PC-3 (cell line): Measurements from ENCODE around the gene IBA57. TPM values are rescaled to one million over a fixed set of nuclear protein-coding genes. Genes with fewer than 3 reads are reported as not detected.

Source experiments
- ATAC-seq: fragments of 200-7000 bp; cut with Tn5 transposase; 2 replicates; pipeline ENCODE4 v1.9.1; 2020; ENCODE audit warnings: mild to moderate bottlenecking, moderate library complexity
- Bru-seq: library from RNA; stranded (reverse); fragments of 400-500 nt; gene quantifications from one replicate; lab custom pipeline; 2021; lab: Mats Ljungman, UMichigan
- BruChase-seq, 2 experiments: library from RNA; stranded (reverse); fragments of 400-500 nt; gene quantifications; one replicate each; lab custom pipeline; 2021; lab: Mats Ljungman, UMichigan
- BruUV-seq: library from RNA; stranded (reverse); fragments of 400-500 nt; replicated peaks from 2 replicates; lab custom pipeline; 2021; lab: Mats Ljungman, UMichigan
- CTCF ChIA-PET: fragments of 300-600 bp; sonication (Branson Sonifier 250); formaldehyde crosslinking; loops from one replicate; lab custom pipeline; 2022; ENCODE audit warnings: antibody characterized with exemption; lab: Charles Lee
- POLR2A ChIA-PET: fragments of 300-600 bp; sonication (Branson Sonifier 250); formaldehyde crosslinking; loops from one replicate; lab custom pipeline; 2022; ENCODE audit warnings: antibody characterized with exemption; ENCODE audit not compliant: unreplicated experiment; lab: Charles Lee
- DNase-seq: peaks from one replicate; pipeline ENCODE4 v3.0.0-alpha.2; 2015
- H2AFZ ChIP-seq: fragments of 300-600 bp; sonication (generic); 2 replicates; pipeline ENCODE4 v1.6.0; 2016; ENCODE audit warnings: antibody characterized with exemption, low read length
- H3F3A ChIP-seq: fragments of 300-600 bp; sonication (generic); one replicate; pipeline ENCODE4 v1.6.0; 2017; ENCODE audit warnings: antibody characterized with exemption, low read length, control low read depth, mild to moderate bottlenecking; ENCODE audit not compliant: unreplicated experiment
- H3K27ac ChIP-seq: fragments of 300-600 bp; sonication (generic); 2 replicates; pipeline ENCODE4 v1.5.1; 2016; ENCODE audit warnings: mild to moderate bottlenecking, low read length
- H3K27me3 ChIP-seq: fragments of 300-600 bp; sonication (generic); 2 replicates; pipeline ENCODE4 v1.6.1; 2016; ENCODE audit warnings: low read length, mixed read lengths
- H3K36me3 ChIP-seq: fragments of 300-600 bp; sonication (generic); 2 replicates; pipeline ENCODE4 v1.6.1; 2016; ENCODE audit warnings: low read depth, mixed run types, low read length, mixed read lengths
- H3K4me1 ChIP-seq: fragments of 300-600 bp; sonication (generic); 2 replicates; pipeline ENCODE4 v1.5.1; 2016; ENCODE audit warnings: low read length; ENCODE audit not compliant: insufficient read depth
- H3K4me2 ChIP-seq: fragments of 300-600 bp; sonication (generic); 2 replicates; pipeline ENCODE4 v1.6.0; 2016; ENCODE audit warnings: low read length
- H3K4me3 ChIP-seq: fragments of 300-600 bp; sonication (generic); 2 replicates; pipeline ENCODE4 v1.5.1; 2016; ENCODE audit warnings: mild to moderate bottlenecking, low read length, mixed read lengths
- H3K79me2 ChIP-seq: fragments of 300-600 bp; sonication (generic); 2 replicates; pipeline ENCODE4 v1.6.1; 2017; ENCODE audit warnings: low read length, mixed read lengths
- H3K9ac ChIP-seq: fragments of 300-600 bp; sonication (generic); 2 replicates; pipeline ENCODE4 v1.6.0; 2016; ENCODE audit warnings: mild to moderate bottlenecking, low read length
- H3K9me2 ChIP-seq: fragments of 300-600 bp; sonication (generic); replicated peaks from 2 replicates; pipeline ENCODE4 v1.6.1; 2016; ENCODE audit warnings: mixed run types, low read length, mixed read lengths
- H3K9me3 ChIP-seq: fragments of 300-600 bp; sonication (generic); 2 replicates; pipeline ENCODE4 v1.6.1; 2016; ENCODE audit warnings: low read length, mixed read lengths
- H4K20me1 ChIP-seq: fragments of 300-600 bp; sonication (generic); 2 replicates; pipeline ENCODE4 v1.6.1; 2016; ENCODE audit warnings: low read length, mixed read lengths
- CTCF ChIP-seq: fragments of 300-600 bp; sonication (generic); conservative IDR thresholded peaks from 2 replicates; pipeline ENCODE4 v1.5.1; 2017; ENCODE audit warnings: antibody characterized with exemption, low read depth, mild to moderate bottlenecking, low read length
- EZH2 ChIP-seq: fragments of 300-600 bp; sonication (generic); IDR thresholded peaks from one replicate; pipeline ENCODE4 v1.6.1; 2017; ENCODE audit warnings: antibody characterized with exemption, mild to moderate bottlenecking, low read length; ENCODE audit not compliant: unreplicated experiment
- EZH2phosphoT487 ChIP-seq: fragments of 300-600 bp; sonication (generic); IDR thresholded peaks from 2 replicates; pipeline ENCODE4 v1.6.1; 2018; ENCODE audit warnings: mild to moderate bottlenecking, antibody characterized with exemption, low read length, borderline replicate concordance
- intact Hi-C: fragments of 100-400 bp; cut with micrococcal nuclease; formaldehyde crosslinking; loops from 2 replicates; pipeline ENCODE4 v1.9.0; 2023
- long read RNA-seq: library from polyadenylated mRNA; unstranded; transcript quantifications from one replicate; pipeline ENCODE4 v2.0.0, GENCODE V29; 2021; ENCODE audit not compliant: unreplicated experiment
- total RNA-seq: library from RNA; depleted of rRNA; stranded (reverse); fragments of >200 nt; gene quantifications from 2 replicates; pipeline ENCODE4 v1.2.3, GENCODE V29; 2014; rRNA removed

The IBA57 gene
- total RNA-seq (13.3 and 18.3 TPM in 2 replicates), Bru-seq, nascent RNA (percentile 70 among the genes with signal in this experiment), BruChase-seq, experiment 1, labeled RNA remaining after a 6-hour chase (percentile 78 among the genes with signal in this experiment), BruChase-seq, experiment 2, labeled RNA remaining after a 2-hour chase (percentile 74 among the genes with signal in this experiment)
- long read RNA-seq, full-length matches to known transcripts = 8 of 15 reads
- long read RNA-seq, partial matches to known transcripts = 3 of 15 reads
- long read RNA-seq, other reads (novel, unspliced or antisense) = 4 of 15 reads

- H3K36me3 ChIP-seq = no peaks in the 10 kb centered on the region
- H3K27ac ChIP-seq = peak within 1 kb of the TSS; percentile 93
- ATAC-seq (peak; percentile 86), DNase-seq (peak; percentile 100)
- peak within 1 kb of the TSS; percentile 100 for H3K4me2 ChIP-seq
- ChIA-PET POLR2A (interaction anchor here (0.5 to 1.6 kb wide), 6 partner anchors 9 to 108 kb away, joined by 3 to 35 read pairs (median 8); no protein-coding TSS in a partner anchor), CTCF (interaction anchor here (0.5 to 2.5 kb wide), 13 partner anchors 11 to 1758 kb away, joined by 3 to 19 read pairs (median 5); partner anchors contain the start of gene PARP1)
- no peaks in the 10 kb centered on the region for H3K9me2 ChIP-seq
- H3K27me3 ChIP-seq = no peaks in the 10 kb centered on the region
- no TSS peak for BruUV-seq
- peak within 1 kb of the TSS; percentile 77 for H3K4me3 ChIP-seq
- H2AFZ ChIP-seq = peak within 1 kb of the TSS; percentile 96
- peaks cover 18% of the 10 kb centered on the region for H3K4me1 ChIP-seq
- intact Hi-C loops = loop anchor here (1.0 to 10.0 kb wide), 9 partner anchors 25 to 1978 kb away; partner anchors contain the start of genes ACBD3, ARF1, GUK1 and MRPL55
- no peaks in the 10 kb centered on the region for H3K9me3 ChIP-seq
- peak within 1 kb of the TSS; percentile 96 for H3K9ac ChIP-seq
- TF ChIP-seq CTCF (peak; percentile 95), EZH2 (no peak)
- H3K79me2 ChIP-seq = peaks cover 24% of the 10 kb centered on the region
- no peaks in the 10 kb centered on the region for H4K20me1 ChIP-seq
- no peaks in the 10 kb centered on the region for H3F3A ChIP-seq
These were observed at the start of gene IBA57 for GRCh38 chr1:228165372-228166169. Gene IBA57, plus strand, starts transcription at chr1:228165804. Its CDS starts 13 bp downstream, at chr1:228165817.

- TF ChIP-seq EZH2phosphoT487 (no peak), EZH2 (no peak)
- BruUV-seq = no TSS peak
- no peak overlapping the region for H3K27ac ChIP-seq
- no peaks in the 10 kb centered on the region for H3K9me2 ChIP-seq
- ChIA-PET CTCF (no interaction called here), POLR2A (no interaction called here)
- H3K9me3 ChIP-seq = peaks cover 20% of the 10 kb centered on the region
- intact Hi-C loops = no loop called here
- H3F3A ChIP-seq = no peaks in the 10 kb centered on the region
- peaks cover 7% of the 10 kb centered on the region; the same call in 1 of the 2 replicates for H3K36me3 ChIP-seq
- no peak for ATAC-seq
- H3K4me1 ChIP-seq = no peaks in the 10 kb centered on the region
- H3K4me3 ChIP-seq = no peak overlapping the region
- H3K79me2 ChIP-seq = no peaks in the 10 kb centered on the region
- no peak overlapping the region for H2AFZ ChIP-seq
- no peak overlapping the region for H3K9ac ChIP-seq
- no peak for DNase-seq
- no peaks in the 10 kb centered on the region for H3K27me3 ChIP-seq
- no peak overlapping the region for H3K4me2 ChIP-seq
- no peaks in the 10 kb centered on the region for H4K20me1 ChIP-seq
These were observed 48.3 kb upstream of the IBA57 start for GRCh38 chr1:228117335-228117734.

- H3K27ac ChIP-seq = no peak overlapping the region
- H3K36me3 ChIP-seq = peaks cover 7% of the 10 kb centered on the region; the same call in 1 of the 2 replicates
- peaks cover 20% of the 10 kb centered on the region for H3K9me3 ChIP-seq
- H3K9ac ChIP-seq = no peak overlapping the region
- ATAC-seq (no peak), DNase-seq (peak; percentile 35)
- no peak overlapping the region for H3K4me2 ChIP-seq
- no peaks in the 10 kb centered on the region for H3F3A ChIP-seq
- intact Hi-C loops = no loop called here
- H3K27me3 ChIP-seq = no peaks in the 10 kb centered on the region
- H3K4me3 ChIP-seq = no peak overlapping the region
- ChIA-PET CTCF (no interaction called here), POLR2A (no interaction called here)
- H3K79me2 ChIP-seq = no peaks in the 10 kb centered on the region
- no peak for TF ChIP-seq EZH2phosphoT487
- TF ChIP-seq EZH2 = no peak
- no peak for TF ChIP-seq CTCF
- H3K9me2 ChIP-seq = no peaks in the 10 kb centered on the region
- no peak overlapping the region for H2AFZ ChIP-seq
- H3K4me1 ChIP-seq = no peaks in the 10 kb centered on the region
- no peaks in the 10 kb centered on the region for H4K20me1 ChIP-seq
- BruUV-seq = no TSS peak
These were observed 47.6 kb upstream of the IBA57 start for GRCh38 chr1:228118040-228118439.
